ENCODE measurements around the gene ACSS1. TPM values are rescaled to one million over a fixed set of nuclear protein-coding genes. Genes with fewer than 3 reads are reported as not detected.

ACSS1 gene
- total RNA-seq, 1 experiment from 2014 or later, result 0.61 TPM

- no peak overlapping the region for H3K27ac ChIP-seq (ENCODE audit: insufficient read length, low read depth, low read length)
- Mint-ChIP-seq H3K9me3 (no peaks in the 10 kb centered on the region; a peak in 1 of 5 replicates), H3K27me3 (ENCODE audit: low read depth) (peaks cover 94% of the 10 kb centered on the region), H3K4me1 (peaks cover 10 to 12% of the 10 kb centered on the region in 2 experiments), H3K36me3 (ENCODE audit: insufficient read depth in 1 of 3, low read depth in 3 of 3) (no peaks in the 10 kb centered on the region), H3K4me3 (no peak overlapping the region), H3K27ac (no peak overlapping the region)
- H3T11ph ChIP-seq (ENCODE audit: low read length), result no peak overlapping the region
- no CpG with 5 or more reads among the region's 2 CpGs for WGBS (ENCODE audit: extremely low coverage, insufficient read length, low lambda C conversion rate)
- H3K9ac ChIP-seq (ENCODE audit: extremely low read depth, insufficient read length, low read length), result no peak overlapping the region
- no peak overlapping the region for H2BK5ac ChIP-seq (ENCODE audit: insufficient read length, low read length)
- no peak for DNase-seq
- H2BK20ac ChIP-seq (ENCODE audit: low read depth, low read length, poor library complexity, severe bottlenecking), result no peak overlapping the region
- no peak overlapping the region for H3K56ac ChIP-seq (ENCODE audit: insufficient read length, low read depth, low read length)
- no peak overlapping the region for H2BK120ac ChIP-seq (ENCODE audit: low read depth, low read length, poor library complexity, severe bottlenecking)
- H4K5ac ChIP-seq (ENCODE audit: insufficient read length, low read depth, low read length), result no peak overlapping the region
- no peaks in the 10 kb centered on the region for H3K9me3 ChIP-seq (ENCODE audit: control insufficient read depth, low read depth, low read length)
- H3K14ac ChIP-seq (ENCODE audit: insufficient read depth, low read length), result no peak overlapping the region
- H2AFZ ChIP-seq (ENCODE audit: low read length), result no peak overlapping the region
- TF ChIP-seq CTCF (conservative IDR thresholded peaks at IDR 0.05), result no peak
- no peak overlapping the region for H2BK15ac ChIP-seq (ENCODE audit: low read depth, low read length)
- no peaks in the 10 kb centered on the region for H3K79me1 ChIP-seq (ENCODE audit: insufficient read depth, low read depth, low read length, poor library complexity, severe bottlenecking)
- H3K4me2 ChIP-seq (ENCODE audit: insufficient read depth, insufficient read length, low read length), result no peak overlapping the region
- no peak overlapping the region for H2AK5ac ChIP-seq (ENCODE audit: insufficient read length, low read length)
- no peak overlapping the region for H4K8ac ChIP-seq (replicated peaks; ENCODE audit: insufficient read length, low read depth, low read length)
- H3K4ac ChIP-seq (ENCODE audit: low read depth, low read length), result no peak overlapping the region
- no peaks in the 10 kb centered on the region for H3K79me2 ChIP-seq (ENCODE audit: insufficient read depth, low read length)
- no peak overlapping the region for H2BK12ac ChIP-seq (ENCODE audit: insufficient read length, low read depth, low read length)
- H4K91ac ChIP-seq (ENCODE audit: insufficient read length, low read depth, low read length), result no peak overlapping the region
- H3K18ac ChIP-seq (ENCODE audit: insufficient read length, low read depth, low read length), result no peak overlapping the region
- no peaks in the 10 kb centered on the region for H4K20me1 ChIP-seq (ENCODE audit: control insufficient read depth, insufficient read depth, insufficient read length)
- H3K23ac ChIP-seq (ENCODE audit: insufficient read length, low read depth, low read length), result no peak overlapping the region
- H3K23me2 ChIP-seq (ENCODE audit: insufficient read length, low read depth, low read length, poor library complexity, severe bottlenecking), result peaks cover 2% of the 10 kb centered on the region
- peaks cover 20% of the 10 kb centered on the region; the same call in 1 of the 2 replicates for H3K27me3 ChIP-seq (ENCODE audit: insufficient read depth, low read length)
- H3K4me1 ChIP-seq (ENCODE audit: insufficient read depth, low read length), result no peaks in the 10 kb centered on the region; the same call in 1 of the 2 replicates
Measured at GRCh38 chr20:25076201-25076600, 18.3 kb upstream of the ACSS1 start.

All from H9 (cell line).